Panc1 (cell line): ENCODE measurements around the gene CYP11A1.

ENCODE experiments used
- POLR2AphosphoS5 ChIP-seq: IDR thresholded peaks from 2 replicates; pipeline ENCODE4 v1.6.1; 2012; ENCODE audit warnings: mild to moderate bottlenecking, low read depth, low read length, moderate library complexity
- SIN3A ChIP-seq: IDR thresholded peaks from 2 replicates; pipeline ENCODE4 v1.6.1; 2012; ENCODE audit warnings: low read depth, mild to moderate bottlenecking, low read length, moderate library complexity, borderline replicate concordance; ENCODE audit not compliant: insufficient read depth
- TCF7L2 ChIP-seq: IDR thresholded peaks from 2 replicates; pipeline ENCODE4 v1.6.1; 2011; ENCODE audit warnings: mild to moderate bottlenecking, low read depth, low read length, inconsistent platforms
- TF ChIP-seq, protein P1 (sequence below): fragments of 450-650 bp; IDR thresholded peaks from 2 replicates; pipeline ENCODE4 v1.5.1; 2017; ENCODE audit warnings: mild to moderate bottlenecking
- TF ChIP-seq, protein P2 (sequence below), 2 experiments: IDR thresholded peaks; 2 replicates each; pipeline ENCODE4 v1.6.1; 2011 to 2012; ENCODE audit warnings: low read depth in 2 of 2, control low read depth in 1 of 2, low read length in 1 of 2, mild to moderate bottlenecking in 1 of 2, moderate library complexity in 1 of 2; ENCODE audit not compliant: insufficient read depth in 1 of 2

DNA sequence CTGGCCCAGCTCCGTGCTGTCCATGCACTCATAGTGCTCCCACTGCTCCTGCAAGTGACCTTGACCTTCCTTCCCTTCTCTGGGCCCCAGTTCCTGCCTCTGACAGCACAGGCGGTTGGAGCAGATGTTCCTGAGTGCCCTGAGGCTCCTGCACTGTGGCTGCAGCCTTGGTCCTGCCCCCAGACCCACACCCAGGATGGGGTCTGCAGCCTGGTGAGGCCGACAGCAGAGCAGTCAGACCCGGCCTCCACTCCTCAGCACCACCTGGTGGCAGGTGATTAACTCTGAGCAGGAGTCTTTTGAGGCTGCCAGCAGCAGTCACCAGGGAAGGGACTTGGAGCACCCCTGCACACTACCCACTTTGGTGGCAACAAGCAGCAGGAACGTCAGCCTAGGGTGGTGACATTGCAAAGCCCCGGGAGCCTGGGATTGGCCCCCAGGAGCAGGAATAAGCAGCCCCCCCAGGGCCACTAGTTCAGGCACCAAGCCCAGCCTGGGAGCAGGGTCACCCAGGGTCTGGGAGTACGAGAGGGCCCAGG is 64.6 kb downstream of the CYP11A1 start:
- TF ChIP-seq, protein P1, sequence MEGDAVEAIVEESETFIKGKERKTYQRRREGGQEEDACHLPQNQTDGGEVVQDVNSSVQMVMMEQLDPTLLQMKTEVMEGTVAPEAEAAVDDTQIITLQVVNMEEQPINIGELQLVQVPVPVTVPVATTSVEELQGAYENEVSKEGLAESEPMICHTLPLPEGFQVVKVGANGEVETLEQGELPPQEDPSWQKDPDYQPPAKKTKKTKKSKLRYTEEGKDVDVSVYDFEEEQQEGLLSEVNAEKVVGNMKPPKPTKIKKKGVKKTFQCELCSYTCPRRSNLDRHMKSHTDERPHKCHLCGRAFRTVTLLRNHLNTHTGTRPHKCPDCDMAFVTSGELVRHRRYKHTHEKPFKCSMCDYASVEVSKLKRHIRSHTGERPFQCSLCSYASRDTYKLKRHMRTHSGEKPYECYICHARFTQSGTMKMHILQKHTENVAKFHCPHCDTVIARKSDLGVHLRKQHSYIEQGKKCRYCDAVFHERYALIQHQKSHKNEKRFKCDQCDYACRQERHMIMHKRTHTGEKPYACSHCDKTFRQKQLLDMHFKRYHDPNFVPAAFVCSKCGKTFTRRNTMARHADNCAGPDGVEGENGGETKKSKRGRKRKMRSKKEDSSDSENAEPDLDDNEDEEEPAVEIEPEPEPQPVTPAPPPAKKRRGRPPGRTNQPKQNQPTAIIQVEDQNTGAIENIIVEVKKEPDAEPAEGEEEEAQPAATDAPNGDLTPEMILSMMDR, result peak; percentile 90
- TF ChIP-seq POLR2AphosphoS5 (no peak), SIN3A (no peak), TCF7L2 (no peak)
- TF ChIP-seq, protein P2, sequence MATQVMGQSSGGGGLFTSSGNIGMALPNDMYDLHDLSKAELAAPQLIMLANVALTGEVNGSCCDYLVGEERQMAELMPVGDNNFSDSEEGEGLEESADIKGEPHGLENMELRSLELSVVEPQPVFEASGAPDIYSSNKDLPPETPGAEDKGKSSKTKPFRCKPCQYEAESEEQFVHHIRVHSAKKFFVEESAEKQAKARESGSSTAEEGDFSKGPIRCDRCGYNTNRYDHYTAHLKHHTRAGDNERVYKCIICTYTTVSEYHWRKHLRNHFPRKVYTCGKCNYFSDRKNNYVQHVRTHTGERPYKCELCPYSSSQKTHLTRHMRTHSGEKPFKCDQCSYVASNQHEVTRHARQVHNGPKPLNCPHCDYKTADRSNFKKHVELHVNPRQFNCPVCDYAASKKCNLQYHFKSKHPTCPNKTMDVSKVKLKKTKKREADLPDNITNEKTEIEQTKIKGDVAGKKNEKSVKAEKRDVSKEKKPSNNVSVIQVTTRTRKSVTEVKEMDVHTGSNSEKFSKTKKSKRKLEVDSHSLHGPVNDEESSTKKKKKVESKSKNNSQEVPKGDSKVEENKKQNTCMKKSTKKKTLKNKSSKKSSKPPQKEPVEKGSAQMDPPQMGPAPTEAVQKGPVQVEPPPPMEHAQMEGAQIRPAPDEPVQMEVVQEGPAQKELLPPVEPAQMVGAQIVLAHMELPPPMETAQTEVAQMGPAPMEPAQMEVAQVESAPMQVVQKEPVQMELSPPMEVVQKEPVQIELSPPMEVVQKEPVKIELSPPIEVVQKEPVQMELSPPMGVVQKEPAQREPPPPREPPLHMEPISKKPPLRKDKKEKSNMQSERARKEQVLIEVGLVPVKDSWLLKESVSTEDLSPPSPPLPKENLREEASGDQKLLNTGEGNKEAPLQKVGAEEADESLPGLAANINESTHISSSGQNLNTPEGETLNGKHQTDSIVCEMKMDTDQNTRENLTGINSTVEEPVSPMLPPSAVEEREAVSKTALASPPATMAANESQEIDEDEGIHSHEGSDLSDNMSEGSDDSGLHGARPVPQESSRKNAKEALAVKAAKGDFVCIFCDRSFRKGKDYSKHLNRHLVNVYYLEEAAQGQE (IDR thresholded peaks at IDR 0.05; ENCODE audit: insufficient read depth in 1 of 2, low read depth in 2 of 2, low read length in 1 of 2), result no peak
